ENCODE measurements around the gene APPL2.
"Not testable (repeated sequence)": the region's sequence is repeated elsewhere in the genome, so short reads cannot be mapped to it uniquely, and the experiment has no call there.

Gene APPL2

DNA sequence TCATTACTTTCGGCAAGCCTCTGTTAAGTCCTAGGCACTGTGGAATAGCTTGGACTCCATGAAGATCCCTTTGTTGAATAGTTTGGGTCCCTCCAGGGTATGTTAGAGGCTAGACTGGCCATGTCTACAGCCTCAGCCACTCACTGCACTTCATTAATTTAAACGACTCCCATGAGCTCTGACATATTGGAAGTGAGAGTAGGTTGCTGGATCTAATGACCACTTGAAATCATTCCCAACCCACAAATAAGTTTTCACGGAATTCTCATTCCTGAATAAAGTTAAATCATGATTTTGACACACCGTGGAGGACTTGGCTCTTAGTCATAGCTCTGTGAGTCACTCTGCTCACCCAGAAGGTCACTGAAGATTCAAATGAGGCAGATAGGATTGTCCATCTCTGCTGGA is 21.4 kb upstream of the APPL2 start:
- no peak for TF ChIP-seq CTCF (conservative IDR thresholded peaks at IDR 0.05; ENCODE audit: control insufficient read depth, insufficient read depth, low read depth, low read length)
- peak; percentile 95 for DNase-seq (ENCODE audit: low read depth)
- no peak overlapping the region for H3K4me3 ChIP-seq (ENCODE audit: control insufficient read depth, low read depth, low read length)

- peak; percentile 78 for DNase-seq (ENCODE audit: low read depth)
- no peak for TF ChIP-seq CTCF (conservative IDR thresholded peaks at IDR 0.05; ENCODE audit: control insufficient read depth, insufficient read depth, low read depth, low read length)
- no peak overlapping the region for H3K4me3 ChIP-seq (ENCODE audit: control insufficient read depth, low read depth, low read length)
Measured at GRCh38 chr12:105256921-105257320, 20.9 kb upstream of the APPL2 start.

- DNase-seq (ENCODE audit: low read depth); H3K4me3 ChIP-seq (ENCODE audit: control insufficient read depth, low read depth, low read length): not testable (repeated sequence)
Measured at GRCh38 chr12:105256431-105256830, 20.5 kb upstream of the APPL2 start.

DNA sequence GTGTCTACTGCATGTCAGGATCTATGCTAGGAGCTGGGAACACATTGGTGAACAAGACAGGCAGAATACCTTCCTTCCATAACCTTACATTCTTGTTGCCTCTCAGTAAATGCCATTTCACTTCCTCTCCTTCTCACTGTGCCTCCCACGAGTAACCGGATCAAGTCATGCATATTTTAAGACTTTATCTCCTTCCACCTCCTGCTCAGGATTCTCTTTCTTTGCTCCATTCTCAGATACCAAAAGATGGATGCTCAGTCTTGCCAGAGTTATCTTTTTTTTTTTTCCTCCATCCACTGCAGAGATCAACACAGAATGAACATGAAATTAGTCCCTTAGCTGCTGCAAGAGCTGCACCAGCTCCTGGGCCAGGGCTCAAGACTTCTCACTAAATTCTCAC is 20.0 kb upstream of the APPL2 start:
- no peak overlapping the region for H3K4me3 ChIP-seq (ENCODE audit: control insufficient read depth, low read depth, low read length)
- no peak for TF ChIP-seq CTCF (conservative IDR thresholded peaks at IDR 0.05; ENCODE audit: control insufficient read depth, insufficient read depth, low read depth, low read length)
- no peak for DNase-seq (ENCODE audit: low read depth)

- no peak overlapping the region for H3K4me3 ChIP-seq (ENCODE audit: control insufficient read depth, low read depth, low read length)
- peak; percentile 77 for DNase-seq (ENCODE audit: low read depth)
- TF ChIP-seq CTCF (conservative IDR thresholded peaks at IDR 0.05; ENCODE audit: control insufficient read depth, insufficient read depth, low read depth, low read length) = no peak
Measured at GRCh38 chr12:105253866-105254513, 18.0 kb upstream of the APPL2 start.

- DNase-seq (ENCODE audit: low read depth) = peak; percentile 57
- no peak overlapping the region for H3K4me3 ChIP-seq (ENCODE audit: control insufficient read depth, low read depth, low read length)
- TF ChIP-seq CTCF (conservative IDR thresholded peaks at IDR 0.05; ENCODE audit: control insufficient read depth, insufficient read depth, low read depth, low read length) = no peak
Measured at GRCh38 chr12:105252901-105253300, 16.9 kb upstream of the APPL2 start.

GRCh38 chr12:105245776-105246427 is 9.9 kb upstream of the APPL2 start:
- not testable (repeated sequence) for DNase-seq (ENCODE audit: low read depth); H3K4me3 ChIP-seq (ENCODE audit: control insufficient read depth, low read depth, low read length)

- no peak for DNase-seq (ENCODE audit: low read depth)
- no peak for TF ChIP-seq CTCF (conservative IDR thresholded peaks at IDR 0.05; ENCODE audit: control insufficient read depth, insufficient read depth, low read depth, low read length)
- no peak overlapping the region for H3K4me3 ChIP-seq (ENCODE audit: control insufficient read depth, low read depth, low read length)
Measured at GRCh38 chr12:105245291-105245690, 9.3 kb upstream of the APPL2 start.
